Tibial artery (tissue), 4 donors: ENCODE results near the gene ACP6.

Experiments
- DNase-seq, 2 donors: peaks; one replicate each; pipeline ENCODE4 v3.0.0-alpha.2; 2019
- H3K27ac ChIP-seq, 2 donors: fragments of 200-600 bp; sonication (generic) in 1 of 2; 1 replicate in 1 of 2; 2 replicates in 1 of 2; pipeline ENCODE4 v1.5.1; 2018 to 2019; ENCODE audit warnings: mild to moderate bottlenecking in 1 of 2
- H3K27me3 ChIP-seq, 2 donors: fragments of 200-600 bp; sonication (generic) in 1 of 2; one replicate each; pipeline versions ENCODE4 v1.5.1 to v1.6.0; 2016 to 2019
- H3K36me3 ChIP-seq, 3 donors: fragments of 200-600 bp; sonication (generic) in 2 of 3; one replicate each; pipeline ENCODE4 v1.5.1; 2016 to 2019; ENCODE audit warnings: mild to moderate bottlenecking in 2 of 3
- H3K4me1 ChIP-seq, 4 donors: fragments of 200-600 bp; sonication (generic) in 2 of 4; 1 replicate in 3 of 4; 2 replicates in 1 of 4; pipeline ENCODE4 v1.5.1; 2016 to 2019
- H3K4me3 ChIP-seq, 2 donors: fragments of 200-600 bp; sonication (generic) in 1 of 2; 1 replicate in 1 of 2; 2 replicates in 1 of 2; pipeline ENCODE4 v1.5.1; 2018 to 2019; ENCODE audit warnings: mild to moderate bottlenecking in 2 of 2
- H3K9me3 ChIP-seq, 3 donors: fragments of 200-600 bp; sonication (generic) in 1 of 3; one replicate each; pipeline ENCODE4 v1.5.1; 2016 to 2019
- intact Hi-C: fragments of 100-400 bp; cut with DNase I; formaldehyde crosslinking; loops from one replicate; pipeline ENCODE4 v1.15.0; 2023; ENCODE audit warnings: low total_unique reads
- TF ChIP-seq, protein P1 (sequence below), 2 experiments: fragments of 200-600 bp in 1 of 2; fragments of 450-650 bp in 1 of 2; IDR thresholded peaks; one replicate each; pipeline ENCODE4 v1.5.1; 2017 to 2019; ENCODE audit warnings: antibody characterized with exemption in 2 of 2, mild to moderate bottlenecking in 1 of 2, moderate library complexity in 1 of 2

ACP6 gene

GRCh38 chr1:147625362-147625995 is 44.8 kb downstream of the ACP6 start:
- H3K4me3 ChIP-seq: no peak overlapping the region
- no peaks in the 10 kb centered on the region for H3K4me1 ChIP-seq
- TF ChIP-seq, protein P1, sequence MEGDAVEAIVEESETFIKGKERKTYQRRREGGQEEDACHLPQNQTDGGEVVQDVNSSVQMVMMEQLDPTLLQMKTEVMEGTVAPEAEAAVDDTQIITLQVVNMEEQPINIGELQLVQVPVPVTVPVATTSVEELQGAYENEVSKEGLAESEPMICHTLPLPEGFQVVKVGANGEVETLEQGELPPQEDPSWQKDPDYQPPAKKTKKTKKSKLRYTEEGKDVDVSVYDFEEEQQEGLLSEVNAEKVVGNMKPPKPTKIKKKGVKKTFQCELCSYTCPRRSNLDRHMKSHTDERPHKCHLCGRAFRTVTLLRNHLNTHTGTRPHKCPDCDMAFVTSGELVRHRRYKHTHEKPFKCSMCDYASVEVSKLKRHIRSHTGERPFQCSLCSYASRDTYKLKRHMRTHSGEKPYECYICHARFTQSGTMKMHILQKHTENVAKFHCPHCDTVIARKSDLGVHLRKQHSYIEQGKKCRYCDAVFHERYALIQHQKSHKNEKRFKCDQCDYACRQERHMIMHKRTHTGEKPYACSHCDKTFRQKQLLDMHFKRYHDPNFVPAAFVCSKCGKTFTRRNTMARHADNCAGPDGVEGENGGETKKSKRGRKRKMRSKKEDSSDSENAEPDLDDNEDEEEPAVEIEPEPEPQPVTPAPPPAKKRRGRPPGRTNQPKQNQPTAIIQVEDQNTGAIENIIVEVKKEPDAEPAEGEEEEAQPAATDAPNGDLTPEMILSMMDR (IDR thresholded peaks at IDR 0.05): no peak
- intact Hi-C loops: no loop called here
- no peaks in the 10 kb centered on the region for H3K27me3 ChIP-seq
- no peak for DNase-seq
- peaks cover 0 to 38% (median 34%) of the 10 kb centered on the region in 3 donors for H3K36me3 ChIP-seq
- H3K9me3 ChIP-seq: no peaks in the 10 kb centered on the region
- H3K27ac ChIP-seq: no peak overlapping the region

GRCh38 chr1:147624529-147624928 is 45.8 kb downstream of the ACP6 start:
- Histone ChIP-seq H3K4me1 (no peaks in the 10 kb centered on the region), H3K9me3 (no peaks in the 10 kb centered on the region), H3K4me3 (no peak overlapping the region), H3K27ac (no peak overlapping the region), H3K36me3 (peaks cover 6 to 43% (median 41%) of the 10 kb centered on the region in 3 donors), H3K27me3 (no peaks in the 10 kb centered on the region)
- DNase-seq: no peak
- TF ChIP-seq, protein P1 (IDR thresholded peaks at IDR 0.05): no peak
- intact Hi-C loops: no loop called here

DNA sequence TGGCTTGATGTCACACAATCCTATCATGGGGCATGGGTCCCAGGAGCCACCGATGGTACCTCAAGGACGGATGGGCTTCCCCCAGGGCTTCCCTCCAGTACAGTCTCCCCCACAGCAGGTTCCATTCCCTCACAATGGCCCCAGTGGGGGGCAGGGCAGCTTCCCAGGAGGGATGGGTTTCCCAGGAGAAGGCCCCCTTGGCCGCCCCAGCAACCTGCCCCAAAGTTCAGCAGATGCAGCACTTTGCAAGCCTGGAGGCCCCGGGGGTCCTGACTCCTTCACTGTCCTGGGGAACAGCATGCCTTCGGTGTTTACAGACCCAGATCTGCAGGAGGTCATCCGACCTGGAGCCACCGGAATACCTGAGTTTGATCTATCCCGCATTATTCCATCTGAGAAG is 46.3 kb downstream of the ACP6 start:
- TF ChIP-seq, protein P1 (IDR thresholded peaks at IDR 0.05): no peak
- intact Hi-C loops: no loop called here

GRCh38 chr1:147622731-147623130 is 47.6 kb downstream of the ACP6 start:
- no peaks in the 10 kb centered on the region for H3K4me1 ChIP-seq

More for the DNA sequence above, 46.3 kb downstream of the ACP6 start:
- H3K27ac ChIP-seq: no peak overlapping the region
- no peak for DNase-seq
- no peaks in the 10 kb centered on the region for H3K27me3 ChIP-seq
- H3K9me3 ChIP-seq: no peaks in the 10 kb centered on the region
- H3K36me3 ChIP-seq: peaks cover 11 to 49% (median 47%) of the 10 kb centered on the region in 3 donors
- no peak overlapping the region for H3K4me3 ChIP-seq
- H3K4me1 ChIP-seq: no peaks in the 10 kb centered on the region

GRCh38 chr1:147620543-147620942 is 49.8 kb downstream of the ACP6 start:
- intact Hi-C loops: no loop called here
- Histone ChIP-seq H3K36me3 (peaks cover 39 to 78% (median 76%) of the 10 kb centered on the region in 3 donors), H3K4me1 (no peaks in the 10 kb centered on the region), H3K27me3 (no peaks in the 10 kb centered on the region), H3K27ac (no peak overlapping the region), H3K9me3 (no peaks in the 10 kb centered on the region), H3K4me3 (no peak overlapping the region)
- TF ChIP-seq, protein P1 (IDR thresholded peaks at IDR 0.05): no peak
- no peak for DNase-seq

More at GRCh38 chr1:147622731-147623130, 47.6 kb downstream of the ACP6 start:
- no peak overlapping the region for H3K27ac ChIP-seq
- intact Hi-C loops: no loop called here
- H3K9me3 ChIP-seq: no peaks in the 10 kb centered on the region
- peaks cover 23 to 59% (median 56%) of the 10 kb centered on the region in 3 donors for H3K36me3 ChIP-seq
- TF ChIP-seq, protein P1 (IDR thresholded peaks at IDR 0.05): no peak
- H3K27me3 ChIP-seq: no peaks in the 10 kb centered on the region
- no peak for DNase-seq
- H3K4me3 ChIP-seq: no peak overlapping the region
